Prostate gland (tissue), 2 donors: ENCODE data around the gene CDC42BPA.
"Not testable (repeated sequence)": the region's sequence is repeated elsewhere in the genome, so short reads cannot be mapped to it uniquely, and the experiment has no call there.

Experiments
- POLR2A ChIP-seq: fragments of 450-650 bp; IDR thresholded peaks from one replicate; pipeline ENCODE4 v1.6.1; 2016; ENCODE audit warnings: antibody characterized with exemption, mild to moderate bottlenecking
- TF ChIP-seq, protein P1 (sequence below), 4 experiments: fragments of 200-600 bp in 2 of 4; fragments of 450-650 bp in 2 of 4; sonication (generic) in 2 of 4; IDR thresholded peaks; 1 replicate in 3 of 4; 2 replicates in 1 of 4; pipeline ENCODE4 v1.5.1; 2016 to 2019; ENCODE audit warnings: antibody characterized with exemption in 4 of 4, mild to moderate bottlenecking in 2 of 4, moderate library complexity in 2 of 4

DNA sequence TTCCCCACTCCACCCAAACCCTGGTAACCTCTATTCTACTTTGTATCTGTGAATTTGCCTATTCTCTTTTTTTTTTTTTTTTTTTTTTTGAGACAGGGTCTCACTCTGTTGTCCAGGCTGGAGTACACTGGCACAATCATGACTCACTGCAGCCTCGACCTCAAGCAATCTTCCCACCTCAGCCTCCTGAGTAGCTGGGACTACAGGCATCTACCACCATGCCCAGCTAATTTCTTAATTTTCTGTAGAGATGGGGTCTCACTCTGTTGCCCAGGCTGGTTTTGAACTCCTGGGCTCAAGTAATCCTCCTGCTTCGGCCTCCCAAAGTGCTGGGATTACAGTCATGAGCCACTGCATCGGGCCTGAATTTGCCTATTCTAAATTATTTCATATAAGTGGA, 213.0 kb downstream of the CDC42BPA start:
- TF ChIP-seq, protein P1, sequence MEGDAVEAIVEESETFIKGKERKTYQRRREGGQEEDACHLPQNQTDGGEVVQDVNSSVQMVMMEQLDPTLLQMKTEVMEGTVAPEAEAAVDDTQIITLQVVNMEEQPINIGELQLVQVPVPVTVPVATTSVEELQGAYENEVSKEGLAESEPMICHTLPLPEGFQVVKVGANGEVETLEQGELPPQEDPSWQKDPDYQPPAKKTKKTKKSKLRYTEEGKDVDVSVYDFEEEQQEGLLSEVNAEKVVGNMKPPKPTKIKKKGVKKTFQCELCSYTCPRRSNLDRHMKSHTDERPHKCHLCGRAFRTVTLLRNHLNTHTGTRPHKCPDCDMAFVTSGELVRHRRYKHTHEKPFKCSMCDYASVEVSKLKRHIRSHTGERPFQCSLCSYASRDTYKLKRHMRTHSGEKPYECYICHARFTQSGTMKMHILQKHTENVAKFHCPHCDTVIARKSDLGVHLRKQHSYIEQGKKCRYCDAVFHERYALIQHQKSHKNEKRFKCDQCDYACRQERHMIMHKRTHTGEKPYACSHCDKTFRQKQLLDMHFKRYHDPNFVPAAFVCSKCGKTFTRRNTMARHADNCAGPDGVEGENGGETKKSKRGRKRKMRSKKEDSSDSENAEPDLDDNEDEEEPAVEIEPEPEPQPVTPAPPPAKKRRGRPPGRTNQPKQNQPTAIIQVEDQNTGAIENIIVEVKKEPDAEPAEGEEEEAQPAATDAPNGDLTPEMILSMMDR (IDR thresholded peaks at IDR 0.05) = not testable (repeated sequence)
- TF ChIP-seq POLR2A = not testable (repeated sequence)
